CD4-positive, CD25-positive, alpha-beta regulatory T cell (primary cell): ENCODE data around the gene INPP1. TPM values are rescaled to one million over a fixed set of nuclear protein-coding genes. Genes with fewer than 3 reads are reported as not detected.
A peak's percentile ranks its signal among the peaks of the same experiment; 100 is the strongest.

Experiments
- ATAC-seq, 2 donors: fragments of 150-1000 bp; cut with Tn5 transposase; one replicate each; pipeline ENCODE4 v1.10.0; 2021; ENCODE audit warnings: low read depth in 2 of 2, moderate number of reproducible peaks in 2 of 2, moderate library complexity in 1 of 2
- DNase-seq, 3 donors: peaks; one replicate each; pipeline versions ENCODE4 v3.0.0 to v3.0.0-alpha.2; 2012 to 2022; ENCODE audit warnings: mixed read lengths in 1 of 3
- H3K27ac ChIP-seq: one replicate; pipeline ENCODE4 v1.7.0; 2013; ENCODE audit warnings: mild to moderate bottlenecking, low read length; ENCODE audit not compliant: insufficient read depth, poor library complexity, severe bottlenecking
- H3K27me3 ChIP-seq: one replicate; pipeline ENCODE4 v1.7.0; 2013; ENCODE audit warnings: low read length; ENCODE audit not compliant: control insufficient read depth, insufficient read depth
- H3K36me3 ChIP-seq: one replicate; pipeline ENCODE4 v1.7.0; 2013; ENCODE audit warnings: mild to moderate bottlenecking, low read length, moderate library complexity; ENCODE audit not compliant: control insufficient read depth, insufficient read depth
- H3K4me1 ChIP-seq: 2 replicates; pipeline ENCODE4 v1.7.0; 2013; ENCODE audit warnings: mild to moderate bottlenecking, low read length; ENCODE audit not compliant: insufficient read depth, control insufficient read depth, poor library complexity, severe bottlenecking
- H3K4me3 ChIP-seq: one replicate; pipeline ENCODE4 v1.7.0; 2013; ENCODE audit warnings: low read depth, mild to moderate bottlenecking, low read length, moderate library complexity
- H3K9me3 ChIP-seq, 2 experiments: 1 replicate in 1 of 2; 2 replicates in 1 of 2; pipeline ENCODE4 v1.7.0; 2013; ENCODE audit warnings: low read length in 2 of 2, mild to moderate bottlenecking in 1 of 2, moderate library complexity in 1 of 2; ENCODE audit not compliant: control insufficient read depth in 2 of 2
- H3K27ac Mint-ChIP-seq, 3 donors: one replicate each; pipeline ENCODE4 v1.8.0; 2020 to 2022; ENCODE audit warnings: mild to moderate bottlenecking in 3 of 3, mixed read lengths in 3 of 3, moderate library complexity in 2 of 3
- H3K27me3 Mint-ChIP-seq: one replicate; pipeline ENCODE4 v1.8.0; 2022; ENCODE audit warnings: mild to moderate bottlenecking, mixed read lengths
- H3K36me3 Mint-ChIP-seq: one replicate; pipeline ENCODE4 v1.8.0; 2020; ENCODE audit warnings: mixed read lengths
- H3K4me1 Mint-ChIP-seq, 4 donors: one replicate each; pipeline ENCODE4 v1.8.0; 2020 to 2022; ENCODE audit warnings: mixed read lengths in 4 of 4, mild to moderate bottlenecking in 1 of 4
- H3K4me3 Mint-ChIP-seq, 4 donors: one replicate each; pipeline ENCODE4 v1.8.0; 2020 to 2022; ENCODE audit warnings: mild to moderate bottlenecking in 4 of 4, mixed read lengths in 4 of 4, moderate library complexity in 3 of 4
- H3K9me3 Mint-ChIP-seq, 7 donors: one replicate each; pipeline ENCODE4 v1.8.0; 2020 to 2022; ENCODE audit warnings: mixed read lengths in 7 of 7, mild to moderate bottlenecking in 3 of 7, moderate library complexity in 2 of 7
- polyA plus RNA-seq, 4 donors: library from polyadenylated mRNA; unstranded; fragments of 300-500 nt; fragmentation: Illumina TruSeq; gene quantifications; one replicate each; pipeline ENCODE4 v1.2.3, GENCODE V29; 2021
- total RNA-seq: library from RNA; stranded (reverse); gene quantifications from one replicate; pipeline ENCODE4 v1.2.3, GENCODE V29; 2022

Gene INPP1
- total and polyA plus RNA-seq, 5 donors from 2014 or later: 5.3 to 13.5 (median 13.1) TPM

DNA sequence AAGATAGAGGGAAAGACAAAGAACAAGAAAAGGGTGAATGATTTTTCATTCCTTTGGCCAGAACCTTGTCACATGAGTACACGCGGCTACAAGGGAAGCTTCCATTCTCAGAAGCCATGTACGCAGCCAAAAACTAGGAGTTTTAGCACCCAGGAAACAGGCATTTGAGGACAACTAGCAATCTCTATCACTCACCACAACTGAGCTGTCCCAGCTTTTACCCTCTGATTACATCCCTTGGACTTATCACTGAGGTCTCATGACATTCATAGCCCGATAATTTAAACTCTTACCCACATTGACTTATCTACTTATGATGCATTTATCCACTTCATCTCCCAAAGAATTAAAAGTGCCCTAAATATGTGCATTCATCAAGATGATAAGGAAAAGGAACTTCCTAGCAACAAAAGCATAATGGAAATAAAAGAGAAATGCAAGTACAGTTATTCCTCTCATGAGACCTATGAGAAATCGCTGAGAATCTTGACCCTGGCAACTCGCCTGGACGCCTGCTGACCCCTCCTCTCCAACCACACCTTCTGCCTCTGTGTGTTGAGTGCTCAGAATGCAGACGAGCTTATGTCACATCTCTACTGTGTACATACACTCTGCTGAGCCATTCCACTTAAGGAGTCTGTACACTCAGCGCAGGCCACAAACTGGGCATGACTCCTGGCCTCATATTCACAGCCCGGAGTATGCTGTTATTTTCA lies 36.0 kb downstream of the INPP1 start:
- Histone ChIP-seq H3K9me3 (no peaks in the 10 kb centered on the region), H3K4me3 (no peak overlapping the region), H3K4me1 (no peaks in the 10 kb centered on the region), H3K27me3 (no peaks in the 10 kb centered on the region), H3K36me3 (no peaks in the 10 kb centered on the region), H3K27ac (no peak overlapping the region)
- H3K9me3 Mint-ChIP-seq: no peaks in the 10 kb centered on the region
- H3K4me3 Mint-ChIP-seq: no peak overlapping the region
- peaks cover 5% of the 10 kb centered on the region for H3K27me3 Mint-ChIP-seq
- no peaks in the 10 kb centered on the region for H3K36me3 Mint-ChIP-seq
- no peak for ATAC-seq
- no peaks in the 10 kb centered on the region for H3K4me1 Mint-ChIP-seq
- H3K27ac Mint-ChIP-seq: no peak overlapping the region
- DNase-seq: no peak

DNA sequence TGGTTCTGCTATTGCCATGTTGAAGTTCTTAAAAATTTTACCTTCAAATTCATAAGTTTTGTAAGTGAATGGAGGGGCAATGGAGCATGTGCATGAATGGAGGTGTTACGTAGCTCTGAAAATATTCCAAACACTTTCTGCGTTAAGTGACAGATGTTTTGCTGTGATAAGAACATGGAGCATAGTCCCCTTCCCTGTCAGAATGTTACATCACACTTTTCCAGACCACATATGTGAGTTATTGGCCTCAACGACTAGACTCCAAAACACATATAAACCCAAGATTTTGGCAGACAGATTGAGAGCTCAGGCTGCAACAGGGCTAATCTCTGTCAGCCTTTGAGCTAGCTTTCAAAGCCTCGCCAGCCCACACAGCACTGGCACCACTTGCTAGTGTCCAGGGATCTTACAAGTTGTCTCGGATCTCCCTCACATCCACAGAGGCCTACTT lies 37.6 kb downstream of the INPP1 start:
- no peak overlapping the region for H3K4me3 Mint-ChIP-seq
- H3K27ac Mint-ChIP-seq: no peak overlapping the region
- H3K27ac ChIP-seq: no peak overlapping the region
- H3K4me1 Mint-ChIP-seq: no peaks in the 10 kb centered on the region
- H3K9me3 Mint-ChIP-seq: no peaks in the 10 kb centered on the region
- H3K36me3 Mint-ChIP-seq: no peaks in the 10 kb centered on the region
- peaks cover 5% of the 10 kb centered on the region for H3K27me3 Mint-ChIP-seq
- DNase-seq (no peak), ATAC-seq (no peak)
- H3K4me1 ChIP-seq: no peaks in the 10 kb centered on the region
- H3K27me3 ChIP-seq: no peaks in the 10 kb centered on the region
- no peaks in the 10 kb centered on the region for H3K36me3 ChIP-seq
- H3K4me3 ChIP-seq: no peak overlapping the region
- no peaks in the 10 kb centered on the region for H3K9me3 ChIP-seq

DNA sequence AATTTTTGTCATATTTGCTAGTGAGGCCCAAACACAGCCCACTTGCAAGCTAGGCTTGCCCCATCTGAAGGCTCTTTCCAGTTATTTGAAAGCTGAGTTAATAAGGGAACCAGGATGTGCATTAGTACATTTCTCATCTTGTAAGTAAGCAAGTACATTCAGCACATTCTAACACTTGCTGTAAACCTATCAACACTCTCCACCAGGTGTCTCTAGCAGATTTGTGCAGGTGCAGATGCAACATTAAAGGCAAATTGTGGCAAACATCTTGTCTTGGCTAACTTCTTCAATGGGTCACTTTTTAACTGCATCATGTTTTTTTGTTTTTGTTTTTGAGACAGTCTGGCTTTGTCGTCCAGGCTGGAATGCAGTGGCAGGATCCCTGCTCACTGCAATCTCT lies 39.5 kb downstream of the INPP1 start:
- DNase-seq (peak; percentile 13 to 83 (median 65)), ATAC-seq (peak; percentile 78 to 80)
- no peak overlapping the region for H3K27ac ChIP-seq
- no peaks in the 10 kb centered on the region for H3K27me3 ChIP-seq
- no peaks in the 10 kb centered on the region for H3K36me3 ChIP-seq
- no peaks in the 10 kb centered on the region for H3K9me3 ChIP-seq
- H3K9me3 Mint-ChIP-seq: no peaks in the 10 kb centered on the region
- H3K4me1 ChIP-seq: no peaks in the 10 kb centered on the region
- H3K36me3 Mint-ChIP-seq: no peaks in the 10 kb centered on the region
- peaks cover 5% of the 10 kb centered on the region for H3K27me3 Mint-ChIP-seq
- H3K27ac Mint-ChIP-seq: peak overlapping the region in 1 of 3 donors; percentile 54
- H3K4me1 Mint-ChIP-seq: no peaks in the 10 kb centered on the region
- H3K4me3 Mint-ChIP-seq: no peak overlapping the region
- no peak overlapping the region for H3K4me3 ChIP-seq

DNA sequence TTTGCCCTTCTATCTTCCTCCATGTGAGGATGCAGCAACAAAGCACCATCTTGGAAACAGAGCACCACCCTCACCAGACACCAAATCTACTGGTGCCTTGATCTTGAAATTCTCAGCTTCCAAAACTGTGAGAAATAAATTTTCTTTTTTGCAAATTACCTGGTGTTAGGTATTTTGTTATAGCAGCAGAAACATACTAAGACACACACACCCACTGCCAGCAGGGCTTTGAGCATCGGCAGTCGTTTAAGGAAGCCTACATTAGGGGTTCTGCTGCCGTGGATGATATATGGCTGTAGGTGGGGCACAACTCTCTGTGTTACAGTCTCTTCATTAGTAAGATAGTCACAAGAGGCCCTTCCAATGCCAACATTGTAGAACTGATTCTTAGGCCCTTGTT lies 44.0 kb downstream of the INPP1 start:
- no peaks in the 10 kb centered on the region for H3K4me1 ChIP-seq
- Mint-ChIP-seq H3K27ac (no peak overlapping the region), H3K36me3 (no peaks in the 10 kb centered on the region), H3K4me1 (no peaks in the 10 kb centered on the region), H3K9me3 (no peaks in the 10 kb centered on the region), H3K4me3 (no peak overlapping the region), H3K27me3 (peaks cover 14% of the 10 kb centered on the region)
- no peak overlapping the region for H3K4me3 ChIP-seq
- no peaks in the 10 kb centered on the region for H3K36me3 ChIP-seq
- no peak overlapping the region for H3K27ac ChIP-seq
- peaks cover 5% of the 10 kb centered on the region for H3K27me3 ChIP-seq
- no peak for DNase-seq
- ATAC-seq: no peak
- H3K9me3 ChIP-seq: no peaks in the 10 kb centered on the region

DNA sequence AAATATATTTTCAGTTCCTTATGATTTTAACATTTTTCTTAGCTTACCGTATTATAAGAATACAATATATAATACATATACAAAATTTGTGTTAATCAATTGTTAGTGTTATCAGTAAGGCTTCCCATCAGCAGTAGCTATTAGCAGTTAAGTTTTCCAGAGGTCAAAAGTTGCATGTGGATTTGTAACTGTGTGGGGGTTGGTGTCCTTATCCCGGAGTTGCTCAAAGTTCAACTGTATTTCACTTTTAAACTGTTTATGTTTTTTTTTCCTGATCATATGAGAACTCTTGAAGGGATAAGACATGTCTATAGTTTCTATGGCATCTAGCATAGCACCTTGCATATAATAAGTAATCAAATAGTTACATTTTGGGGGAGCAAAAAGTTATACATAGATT lies 52.9 kb downstream of the INPP1 start:
- ATAC-seq: no peak
- no peak for DNase-seq

DNA sequence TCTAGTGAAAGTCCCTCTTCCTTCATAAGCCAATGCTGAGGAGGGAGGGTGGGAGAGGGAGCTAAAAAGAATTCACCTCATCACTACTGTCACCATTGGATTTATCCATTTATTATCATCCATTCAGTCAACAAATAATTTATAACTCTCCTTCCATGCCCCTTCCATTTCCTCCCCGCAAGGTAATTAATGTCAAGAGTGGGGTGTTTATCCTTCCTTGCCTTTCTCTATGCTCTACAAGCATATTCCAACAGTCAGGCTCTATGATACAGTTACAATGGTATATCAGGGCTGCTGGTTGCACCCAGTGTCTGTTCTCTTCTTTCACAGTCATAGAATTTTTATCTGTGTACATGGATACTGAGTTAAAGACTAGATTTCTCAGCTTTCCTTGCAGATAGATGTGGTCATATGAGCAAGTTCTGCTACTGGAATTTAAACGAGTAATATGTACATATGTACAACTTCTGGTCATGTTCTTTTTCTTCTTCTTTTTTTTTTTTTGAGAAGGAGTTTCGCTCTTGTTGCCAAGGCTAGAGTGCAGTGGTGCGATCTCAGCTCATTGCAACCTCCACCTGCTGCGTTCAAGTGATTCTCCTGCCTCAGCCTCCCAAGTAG lies 59.7 kb downstream of the INPP1 start:
- H3K9me3 ChIP-seq: no peaks in the 10 kb centered on the region
- no peak overlapping the region for H3K27ac ChIP-seq
- H3K4me1 Mint-ChIP-seq: peaks cover 0 to 8% (median 6%) of the 10 kb centered on the region in 4 donors
- DNase-seq (no peak), ATAC-seq (no peak)
- H3K4me3 ChIP-seq: no peak overlapping the region
- H3K36me3 ChIP-seq: no peaks in the 10 kb centered on the region
- no peak overlapping the region for H3K27ac Mint-ChIP-seq
- no peaks in the 10 kb centered on the region for H3K9me3 Mint-ChIP-seq
- H3K36me3 Mint-ChIP-seq: no peaks in the 10 kb centered on the region
- no peaks in the 10 kb centered on the region for H3K4me1 ChIP-seq
- no peaks in the 10 kb centered on the region for H3K27me3 ChIP-seq
- H3K4me3 Mint-ChIP-seq: no peak overlapping the region
- no peaks in the 10 kb centered on the region for H3K27me3 Mint-ChIP-seq

More for the DNA sequence above, 52.9 kb downstream of the INPP1 start:
- no peaks in the 10 kb centered on the region for H3K9me3 ChIP-seq
- Mint-ChIP-seq H3K9me3 (no peaks in the 10 kb centered on the region), H3K27me3 (peaks cover 6% of the 10 kb centered on the region), H3K4me3 (no peak overlapping the region), H3K4me1 (no peaks in the 10 kb centered on the region), H3K27ac (no peak overlapping the region), H3K36me3 (no peaks in the 10 kb centered on the region)
- no peaks in the 10 kb centered on the region for H3K4me1 ChIP-seq
- H3K36me3 ChIP-seq: no peaks in the 10 kb centered on the region
- H3K27ac ChIP-seq: no peak overlapping the region
- H3K27me3 ChIP-seq: peaks cover 5% of the 10 kb centered on the region
- no peak overlapping the region for H3K4me3 ChIP-seq

DNA sequence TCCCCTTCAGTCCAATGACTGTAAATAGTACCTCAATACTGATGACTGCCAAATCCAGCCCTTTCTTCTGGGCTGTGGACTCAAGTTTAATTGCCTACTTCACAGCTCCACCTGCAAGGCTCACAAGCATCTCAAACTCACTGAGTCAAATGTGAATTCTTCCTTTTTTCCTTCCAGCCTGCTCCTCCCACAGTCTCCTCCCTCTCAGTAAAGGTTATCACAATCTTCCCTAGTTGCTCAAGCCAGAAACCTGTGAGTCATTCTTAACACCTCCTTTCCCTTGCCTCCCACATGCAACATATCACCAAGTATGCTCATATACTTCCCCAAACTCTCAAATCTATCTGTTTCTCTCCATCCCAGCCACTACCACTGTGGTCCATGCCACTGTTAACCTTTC lies 61.1 kb downstream of the INPP1 start:
- no peak overlapping the region for H3K4me3 ChIP-seq
- H3K27me3 ChIP-seq: no peaks in the 10 kb centered on the region
- peaks cover 6 to 12% (median 11%) of the 10 kb centered on the region in 4 donors for H3K4me1 Mint-ChIP-seq
- H3K9me3 Mint-ChIP-seq: no peaks in the 10 kb centered on the region
- no peak overlapping the region for H3K27ac ChIP-seq
- DNase-seq: no peak
- no peak overlapping the region for H3K27ac Mint-ChIP-seq
- H3K4me1 ChIP-seq: peaks cover 7% of the 10 kb centered on the region
- no peak overlapping the region for H3K4me3 Mint-ChIP-seq
- H3K36me3 Mint-ChIP-seq: no peaks in the 10 kb centered on the region
- no peaks in the 10 kb centered on the region for H3K36me3 ChIP-seq
- no peaks in the 10 kb centered on the region for H3K9me3 ChIP-seq
- H3K27me3 Mint-ChIP-seq: no peaks in the 10 kb centered on the region
- ATAC-seq: no peak

DNA sequence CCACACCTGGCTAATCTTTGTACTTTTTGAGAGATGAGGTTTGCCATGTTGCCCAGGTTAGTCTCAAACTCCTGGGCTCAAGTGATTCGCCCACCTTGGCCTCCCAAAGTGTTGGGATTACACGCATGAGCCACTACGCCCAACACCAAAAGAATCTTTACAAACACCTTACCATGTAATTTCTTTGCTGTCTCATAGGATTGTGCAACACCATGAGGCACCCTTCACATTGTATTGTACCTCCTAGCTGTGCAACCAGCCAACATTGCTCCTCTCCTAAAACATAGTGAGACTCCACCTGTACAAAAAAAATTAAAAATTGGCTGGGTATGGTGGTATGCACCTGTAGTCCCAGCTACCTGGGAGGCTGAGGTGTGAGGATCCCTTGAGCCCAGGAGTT lies 61.7 kb downstream of the INPP1 start:
- DNase-seq (no peak), ATAC-seq (no peak)
- Mint-ChIP-seq H3K27ac (no peak overlapping the region), H3K4me3 (no peak overlapping the region), H3K27me3 (no peaks in the 10 kb centered on the region), H3K36me3 (no peaks in the 10 kb centered on the region), H3K4me1 (peaks cover 12 to 18% (median 16%) of the 10 kb centered on the region in 4 donors), H3K9me3 (no peaks in the 10 kb centered on the region)
- H3K27me3 ChIP-seq: no peaks in the 10 kb centered on the region
- no peaks in the 10 kb centered on the region for H3K36me3 ChIP-seq
- no peak overlapping the region for H3K27ac ChIP-seq
- H3K9me3 ChIP-seq: no peaks in the 10 kb centered on the region
- no peak overlapping the region for H3K4me3 ChIP-seq
- peaks cover 12% of the 10 kb centered on the region for H3K4me1 ChIP-seq
